HepG2 (cell line): ENCODE data around the gene NEURL3. TPM values are rescaled to one million over a fixed set of nuclear protein-coding genes. Genes with fewer than 3 reads are reported as not detected.

Source experiments
- ATAC-seq: fragments of 200-7000 bp; cut with Tn5 transposase; 3 replicates; pipeline ENCODE4 v1.9.1; 2020; ENCODE audit warnings: mild to moderate bottlenecking, moderate library complexity
- BruUV-seq: library from RNA; stranded (reverse); fragments of 400-500 nt; replicated peaks from 2 replicates; lab custom pipeline; 2021; lab: Mats Ljungman, UMichigan
- CTCF ChIA-PET: fragments of 300-600 bp; formaldehyde crosslinking; extraction: SDS; loops from one replicate; lab custom pipeline; 2021; ENCODE audit warnings: low total read pairs, inconsistent platforms, low intra/inter-chr PET ratio; lab: Yijun Ruan, JAX
- POLR2A ChIA-PET: fragments of 350-600 bp; sonication (Branson Sonifier 250); formaldehyde crosslinking; loops from one replicate; lab custom pipeline; 2020; ENCODE audit warnings: antibody characterized with exemption, inconsistent platforms; lab: Yijun Ruan, JAX
- DNase-seq: peaks from one replicate; pipeline ENCODE4 v3.0.0-alpha.2; 2015; ENCODE audit warnings: low spot score
- FAIRE-seq: peaks from 3 replicates; lab custom pipeline; 2011; peaks lifted over from hg19 to GRCh38; lab: Jason Lieb, UNC
- H2AFZ ChIP-seq: one replicate; pipeline ENCODE4 v1.6.1; 2011; ENCODE audit warnings: low read length, inconsistent platforms
- H3K27ac ChIP-seq: fragments of 300-600 bp; 3 replicates; pipeline ENCODE4 v1.8.0; 2011; ENCODE audit warnings: mixed run types, mild to moderate bottlenecking, mixed read lengths, low read length, inconsistent platforms; ENCODE audit not compliant: insufficient read depth; ENCODE audit errors: extremely low read length
- H3K27me3 ChIP-seq, 2 experiments: fragments of 200-600 bp in 1 of 2; 2 replicates in 1 of 2; 3 replicates in 1 of 2; pipeline versions ENCODE4 v1.6.0 to v1.8.0; 2011; ENCODE audit warnings: low read length in 2 of 2, mild to moderate bottlenecking in 2 of 2, moderate library complexity in 2 of 2, inconsistent platforms in 1 of 2; ENCODE audit not compliant: insufficient read depth in 2 of 2, control insufficient read depth in 1 of 2
- H3K36me3 ChIP-seq, 2 experiments: fragments of 200-600 bp in 1 of 2; replicated peaks in 1 of 2; 2 replicates in 1 of 2; 3 replicates in 1 of 2; pipeline versions ENCODE4 v1.5.1 to v1.8.0; 2011; ENCODE audit warnings: low read length in 2 of 2, inconsistent platforms in 1 of 2; ENCODE audit not compliant: insufficient read depth in 2 of 2, control insufficient read depth in 1 of 2
- H3K4me1 ChIP-seq: 2 replicates; pipeline ENCODE4 v1.5.1; 2012; ENCODE audit warnings: low read length, inconsistent platforms; ENCODE audit not compliant: insufficient read depth
- H3K4me2 ChIP-seq: 2 replicates; pipeline ENCODE4 v1.6.0; 2011; ENCODE audit warnings: low read depth, low read length, inconsistent platforms
- H3K4me3 ChIP-seq, 3 experiments: fragments of 200-600 bp in 1 of 3; sonication (generic), shearing (Covaris generic) in 1 of 3; replicated peaks in 1 of 3; 2 replicates each; pipeline ENCODE4 v1.5.1; 2011 to 2016; ENCODE audit warnings: low read length in 3 of 3, inconsistent platforms in 2 of 3, low read depth in 2 of 3, mild to moderate bottlenecking in 2 of 3, control low read depth in 1 of 3, mixed read lengths in 1 of 3; ENCODE audit not compliant: insufficient read depth in 1 of 3
- H3K79me2 ChIP-seq: one replicate; pipeline ENCODE4 v1.6.1; 2011; ENCODE audit warnings: low read length, inconsistent platforms; ENCODE audit not compliant: insufficient read depth
- H3K9ac ChIP-seq: 2 replicates; pipeline ENCODE4 v1.6.0; 2011; ENCODE audit warnings: mild to moderate bottlenecking, low read depth, low read length, inconsistent platforms; ENCODE audit not compliant: insufficient read depth
- H3K9me3 ChIP-seq: 2 replicates; pipeline ENCODE4 v1.5.1; 2012; ENCODE audit warnings: mild to moderate bottlenecking, low read length
- H4K20me1 ChIP-seq: 2 replicates; pipeline ENCODE4 v1.6.0; 2011; ENCODE audit warnings: inconsistent platforms, mild to moderate bottlenecking, low read length, moderate library complexity; ENCODE audit not compliant: insufficient read depth
- NR2C2 ChIP-seq: sonication (generic); formaldehyde crosslinking; IDR thresholded peaks from 2 replicates; pipeline ENCODE4 v1.4.0; 2020; ENCODE audit warnings: missing genetic modification reagents, mild to moderate bottlenecking, moderate library complexity, borderline replicate concordance
- ZNF232 ChIP-seq: sonication (generic); formaldehyde crosslinking; IDR thresholded peaks from 2 replicates; pipeline ENCODE4 v1.4.0; 2020; ENCODE audit warnings: missing genetic modification reagents, borderline replicate concordance
- ZNF3 ChIP-seq: IDR thresholded peaks from 2 replicates; pipeline ENCODE4 v1.7.0; 2017; ENCODE audit warnings: inconsistent platforms
- ZNF704 ChIP-seq: sonication (generic); formaldehyde crosslinking; IDR thresholded peaks from 2 replicates; pipeline ENCODE4 v1.8.1; 2023; ENCODE audit warnings: mild to moderate bottlenecking, inconsistent platforms, moderate library complexity, missing genetic modification reagents, borderline replicate concordance
- WGBS: methylation state at CpG from one replicate; pipeline ENCODE4 v1.1.6; 2017; ENCODE audit warnings: low lambda C conversion rate; 5-methylcytosine and 5-hydroxymethylcytosine counted together
- in situ Hi-C: cut with HindIII; loops from 2 replicates; pipeline ENCODE4 v1.10.0; 2017; ENCODE audit warnings: low pct_unique_long_range_greater_than_20kb; ENCODE audit not compliant: extremely low pct_ligation_motif_present
- intact Hi-C: fragments of 100-400 bp; cut with micrococcal nuclease; formaldehyde crosslinking; loops from one replicate; pipeline ENCODE4 v1.10.0; 2022; ENCODE audit not compliant: unreplicated experiment
- polyA plus RNA-seq, 8 experiments: library from polyadenylated mRNA; depleted of rRNA in 3 of 8; stranded (reverse) in 7 of 8; unstranded in 1 of 8; fragments of >200 nt; fragmentation: Illumina TruSeq in 4 of 8; extraction: Trizol in 4 of 8; gene quantifications; 2 replicates each; pipeline versions ENCODE4 v1.2.1 to v1.2.3, GENCODE V29; 2011 to 2016; ENCODE audit warnings: low read depth in 4 of 8, missing spikeins in 1 of 8, mixed read lengths in 1 of 8; ENCODE audit not compliant: insufficient read depth in 1 of 8
- total RNA-seq, 5 experiments: library from RNA; depleted of rRNA; stranded (reverse); fragments of >200 nt; fragmentation: Illumina TruSeq; extraction: Trizol; gene quantifications; 2 replicates each; pipeline ENCODE4 v1.2.3, GENCODE V29; 2016; ENCODE audit warnings: low read depth in 1 of 5
- TF ChIP-seq, protein P1 (sequence below): sonication (generic); formaldehyde crosslinking; IDR thresholded peaks from 2 replicates; pipeline ENCODE4 v1.8.0; 2022; ENCODE audit warnings: missing genetic modification reagents, low read depth, mild to moderate bottlenecking, borderline replicate concordance
- TF ChIP-seq, protein P2 (sequence below): IDR thresholded peaks from 2 replicates; pipeline ENCODE4 v1.6.1; 2018; ENCODE audit warnings: missing genetic modification reagents, mild to moderate bottlenecking, missing compliant biosample characterization
- TF ChIP-seq, protein P3 (sequence below): sonication (generic); formaldehyde crosslinking; IDR thresholded peaks from 2 replicates; pipeline ENCODE4 v1.4.0; 2020; ENCODE audit warnings: missing genetic modification reagents, mild to moderate bottlenecking, borderline replicate concordance
- TF ChIP-seq, protein P4 (sequence below): sonication (generic); formaldehyde crosslinking; IDR thresholded peaks from 2 replicates; pipeline ENCODE4 v1.5.1; 2020; ENCODE audit warnings: missing genetic modification reagents, mild to moderate bottlenecking, borderline replicate concordance
- TF ChIP-seq, protein P5 (sequence below): sonication (generic); formaldehyde crosslinking; IDR thresholded peaks from 2 replicates; pipeline ENCODE4 v1.5.0; 2020; ENCODE audit warnings: mild to moderate bottlenecking, missing genetic modification reagents, borderline replicate concordance

Gene NEURL3
- total and polyA plus RNA-seq, 2 of the 13 experiments (the other 11 are each of a cell fraction or from before 2014, with no cell fraction given) = 0.16 to 1.2 TPM

DNA sequence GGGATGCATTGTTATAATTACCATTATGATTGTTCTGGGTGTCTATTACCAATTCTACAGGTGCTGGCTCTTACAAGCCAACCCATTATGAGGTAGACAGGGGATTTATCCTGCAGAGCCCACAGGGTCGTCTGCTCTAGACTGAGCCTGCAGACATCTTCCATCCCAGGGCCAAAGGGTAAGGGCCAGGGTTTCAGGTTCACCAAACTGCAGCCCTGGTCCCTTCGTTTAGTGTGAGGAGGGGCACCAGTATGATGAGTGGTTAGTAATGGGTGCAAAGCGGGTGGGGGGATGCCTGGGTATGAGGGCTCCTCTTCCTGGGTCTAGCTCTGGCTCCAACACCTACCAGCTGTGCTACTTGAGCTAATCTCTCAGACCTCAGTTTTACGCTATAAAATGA lies 30.2 kb upstream of the NEURL3 start:
- BruUV-seq = no TSS peak
- ChIA-PET POLR2A (interaction anchor here (0.7 kb wide), 1 partner anchor 226 kb away, joined by 4 read pairs; no protein-coding TSS in a partner anchor), CTCF (no interaction called here)
- Histone ChIP-seq H3K27me3 (peaks cover 14 to 49% of the 10 kb centered on the region in 2 experiments; a peak in 4 of 5 replicates), H2AFZ (no peak overlapping the region), H3K4me2 (no peak overlapping the region), H3K79me2 (no peaks in the 10 kb centered on the region), H3K4me3 (no peak overlapping the region), H3K4me1 (peaks cover 58% of the 10 kb centered on the region), H3K9me3 (no peaks in the 10 kb centered on the region), H4K20me1 (no peaks in the 10 kb centered on the region; the same call in 1 of the 2 replicates), H3K27ac (no peak overlapping the region), H3K9ac (no peak overlapping the region), H3K36me3 (no peaks in the 10 kb centered on the region)
- intact Hi-C loops (loop anchor here (5.0 kb wide), 1 partner anchor 227 kb away; the partner anchor contains the start of gene CNNM4), in situ Hi-C loops (no loop called here)
- no peak for ATAC-seq
- FAIRE-seq = no peak
- WGBS = 56% methylated on average over 4 of the region's 4 CpGs
- no peak for DNase-seq
- TF ChIP-seq, protein P1, sequence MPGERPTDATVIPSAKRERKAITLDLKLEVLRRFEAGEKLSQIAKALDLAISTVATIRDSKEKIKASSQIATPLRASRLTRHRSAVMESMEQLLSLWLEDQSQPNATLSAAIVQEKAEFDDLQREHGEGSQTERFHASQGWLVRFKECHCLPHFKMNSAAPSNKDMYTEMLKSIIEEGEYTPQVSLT (CRISPR knock-in tag) = no peak
- TF ChIP-seq ZNF3 (CRISPR knock-in tag) = no peak
- TF ChIP-seq, protein P2, sequence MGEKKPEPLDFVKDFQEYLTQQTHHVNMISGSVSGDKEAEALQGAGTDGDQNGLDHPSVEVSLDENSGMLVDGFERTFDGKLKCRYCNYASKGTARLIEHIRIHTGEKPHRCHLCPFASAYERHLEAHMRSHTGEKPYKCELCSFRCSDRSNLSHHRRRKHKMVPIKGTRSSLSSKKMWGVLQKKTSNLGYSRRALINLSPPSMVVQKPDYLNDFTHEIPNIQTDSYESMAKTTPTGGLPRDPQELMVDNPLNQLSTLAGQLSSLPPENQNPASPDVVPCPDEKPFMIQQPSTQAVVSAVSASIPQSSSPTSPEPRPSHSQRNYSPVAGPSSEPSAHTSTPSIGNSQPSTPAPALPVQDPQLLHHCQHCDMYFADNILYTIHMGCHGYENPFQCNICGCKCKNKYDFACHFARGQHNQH (CRISPR knock-in tag) = no peak
- TF ChIP-seq, protein P3, sequence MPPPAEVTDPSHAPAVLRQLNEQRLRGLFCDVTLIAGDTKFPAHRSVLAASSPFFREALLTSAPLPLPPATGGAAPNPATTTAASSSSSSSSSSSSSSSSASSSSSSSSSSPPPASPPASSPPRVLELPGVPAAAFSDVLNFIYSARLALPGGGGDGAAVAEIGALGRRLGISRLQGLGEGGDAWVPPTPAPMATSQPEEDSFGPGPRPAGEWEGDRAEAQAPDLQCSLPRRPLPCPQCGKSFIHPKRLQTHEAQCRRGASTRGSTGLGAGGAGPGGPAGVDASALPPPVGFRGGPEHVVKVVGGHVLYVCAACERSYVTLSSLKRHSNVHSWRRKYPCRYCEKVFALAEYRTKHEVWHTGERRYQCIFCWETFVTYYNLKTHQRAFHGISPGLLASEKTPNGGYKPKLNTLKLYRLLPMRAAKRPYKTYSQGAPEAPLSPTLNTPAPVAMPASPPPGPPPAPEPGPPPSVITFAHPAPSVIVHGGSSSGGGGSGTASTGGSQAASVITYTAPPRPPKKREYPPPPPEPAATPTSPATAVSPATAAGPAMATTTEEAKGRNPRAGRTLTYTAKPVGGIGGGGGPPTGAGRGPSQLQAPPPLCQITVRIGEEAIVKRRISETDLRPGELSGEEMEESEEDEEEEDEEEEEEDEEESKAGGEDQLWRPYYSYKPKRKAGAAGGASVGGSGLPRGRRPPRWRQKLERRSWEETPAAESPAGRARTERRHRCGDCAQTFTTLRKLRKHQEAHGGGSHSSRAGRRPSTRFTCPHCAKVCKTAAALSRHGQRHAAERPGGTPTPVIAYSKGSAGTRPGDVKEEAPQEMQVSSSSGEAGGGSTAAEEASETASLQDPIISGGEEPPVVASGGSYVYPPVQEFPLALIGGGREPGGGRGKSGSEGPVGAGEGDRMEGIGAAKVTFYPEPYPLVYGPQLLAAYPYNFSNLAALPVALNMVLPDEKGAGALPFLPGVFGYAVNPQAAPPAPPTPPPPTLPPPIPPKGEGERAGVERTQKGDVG (CRISPR knock-in tag) = no peak
- TF ChIP-seq, protein P4, sequence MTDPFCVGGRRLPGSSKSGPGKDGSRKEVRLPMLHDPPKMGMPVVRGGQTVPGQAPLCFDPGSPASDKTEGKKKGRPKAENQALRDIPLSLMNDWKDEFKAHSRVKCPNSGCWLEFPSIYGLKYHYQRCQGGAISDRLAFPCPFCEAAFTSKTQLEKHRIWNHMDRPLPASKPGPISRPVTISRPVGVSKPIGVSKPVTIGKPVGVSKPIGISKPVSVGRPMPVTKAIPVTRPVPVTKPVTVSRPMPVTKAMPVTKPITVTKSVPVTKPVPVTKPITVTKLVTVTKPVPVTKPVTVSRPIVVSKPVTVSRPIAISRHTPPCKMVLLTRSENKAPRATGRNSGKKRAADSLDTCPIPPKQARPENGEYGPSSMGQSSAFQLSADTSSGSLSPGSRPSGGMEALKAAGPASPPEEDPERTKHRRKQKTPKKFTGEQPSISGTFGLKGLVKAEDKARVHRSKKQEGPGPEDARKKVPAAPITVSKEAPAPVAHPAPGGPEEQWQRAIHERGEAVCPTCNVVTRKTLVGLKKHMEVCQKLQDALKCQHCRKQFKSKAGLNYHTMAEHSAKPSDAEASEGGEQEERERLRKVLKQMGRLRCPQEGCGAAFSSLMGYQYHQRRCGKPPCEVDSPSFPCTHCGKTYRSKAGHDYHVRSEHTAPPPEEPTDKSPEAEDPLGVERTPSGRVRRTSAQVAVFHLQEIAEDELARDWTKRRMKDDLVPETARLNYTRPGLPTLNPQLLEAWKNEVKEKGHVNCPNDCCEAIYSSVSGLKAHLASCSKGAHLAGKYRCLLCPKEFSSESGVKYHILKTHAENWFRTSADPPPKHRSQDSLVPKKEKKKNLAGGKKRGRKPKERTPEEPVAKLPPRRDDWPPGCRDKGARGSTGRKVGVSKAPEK (CRISPR knock-in tag) = no peak
- TF ChIP-seq NR2C2 (CRISPR knock-in tag) = no peak
- TF ChIP-seq ZNF232 (CRISPR knock-in tag) = no peak
- TF ChIP-seq ZNF704 = no peak
- TF ChIP-seq, protein P5, sequence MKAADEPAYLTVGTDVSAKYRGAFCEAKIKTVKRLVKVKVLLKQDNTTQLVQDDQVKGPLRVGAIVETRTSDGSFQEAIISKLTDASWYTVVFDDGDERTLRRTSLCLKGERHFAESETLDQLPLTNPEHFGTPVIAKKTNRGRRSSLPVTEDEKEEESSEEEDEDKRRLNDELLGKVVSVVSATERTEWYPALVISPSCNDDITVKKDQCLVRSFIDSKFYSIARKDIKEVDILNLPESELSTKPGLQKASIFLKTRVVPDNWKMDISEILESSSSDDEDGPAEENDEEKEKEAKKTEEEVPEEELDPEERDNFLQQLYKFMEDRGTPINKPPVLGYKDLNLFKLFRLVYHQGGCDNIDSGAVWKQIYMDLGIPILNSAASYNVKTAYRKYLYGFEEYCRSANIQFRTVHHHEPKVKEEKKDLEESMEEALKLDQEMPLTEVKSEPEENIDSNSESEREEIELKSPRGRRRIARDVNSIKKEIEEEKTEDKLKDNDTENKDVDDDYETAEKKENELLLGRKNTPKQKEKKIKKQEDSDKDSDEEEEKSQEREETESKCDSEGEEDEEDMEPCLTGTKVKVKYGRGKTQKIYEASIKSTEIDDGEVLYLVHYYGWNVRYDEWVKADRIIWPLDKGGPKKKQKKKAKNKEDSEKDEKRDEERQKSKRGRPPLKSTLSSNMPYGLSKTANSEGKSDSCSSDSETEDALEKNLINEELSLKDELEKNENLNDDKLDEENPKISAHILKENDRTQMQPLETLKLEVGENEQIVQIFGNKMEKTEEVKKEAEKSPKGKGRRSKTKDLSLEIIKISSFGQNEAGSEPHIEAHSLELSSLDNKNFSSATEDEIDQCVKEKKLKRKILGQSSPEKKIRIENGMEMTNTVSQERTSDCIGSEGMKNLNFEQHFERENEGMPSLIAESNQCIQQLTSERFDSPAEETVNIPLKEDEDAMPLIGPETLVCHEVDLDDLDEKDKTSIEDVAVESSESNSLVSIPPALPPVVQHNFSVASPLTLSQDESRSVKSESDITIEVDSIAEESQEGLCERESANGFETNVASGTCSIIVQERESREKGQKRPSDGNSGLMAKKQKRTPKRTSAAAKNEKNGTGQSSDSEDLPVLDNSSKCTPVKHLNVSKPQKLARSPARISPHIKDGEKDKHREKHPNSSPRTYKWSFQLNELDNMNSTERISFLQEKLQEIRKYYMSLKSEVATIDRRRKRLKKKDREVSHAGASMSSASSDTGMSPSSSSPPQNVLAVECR (CRISPR knock-in tag) = no peak
